RWPE2 (cell line): ENCODE data around the gene PTCD2.

ENCODE experiments used
- ATAC-seq: fragments of 200-7000 bp; cut with Tn5 transposase; 3 replicates; pipeline ENCODE4 v1.9.1; 2021; ENCODE audit warnings: low read depth
- DNase-seq: peaks from one replicate; pipeline ENCODE4 v3.0.0-alpha.2; 2020; ENCODE audit warnings: low spot score
- H3K27ac ChIP-seq: fragments of 450-650 bp; 2 replicates; pipeline ENCODE4 v1.5.1; 2017; ENCODE audit warnings: mild to moderate bottlenecking; ENCODE audit not compliant: poor library complexity, severe bottlenecking
- H3K27me3 ChIP-seq: fragments of 250-450 bp; sonication (Bioruptor Pico); 2 replicates; pipeline ENCODE4 v1.5.1; 2021; ENCODE audit warnings: mild to moderate bottlenecking, moderate library complexity; ENCODE audit not compliant: insufficient read depth, poor library complexity, severe bottlenecking
- H3K36me3 ChIP-seq: fragments of 250-450 bp; sonication (Bioruptor Pico); 2 replicates; pipeline ENCODE4 v1.5.1; 2020; ENCODE audit warnings: low read depth, mild to moderate bottlenecking, moderate library complexity
- H3K4me1 ChIP-seq: fragments of 250-450 bp; sonication (Bioruptor Pico); 2 replicates; pipeline ENCODE4 v1.5.1; 2021; ENCODE audit warnings: mild to moderate bottlenecking, moderate library complexity; ENCODE audit not compliant: insufficient read depth, poor library complexity, severe bottlenecking
- H3K4me3 ChIP-seq: fragments of 250-450 bp; sonication (Bioruptor Pico); 2 replicates; pipeline ENCODE4 v1.5.1; 2021; ENCODE audit warnings: mild to moderate bottlenecking, moderate library complexity; ENCODE audit not compliant: severe bottlenecking
- H3K9me3 ChIP-seq: fragments of 250-450 bp; sonication (Bioruptor Pico); 2 replicates; pipeline ENCODE4 v1.5.1; 2021; ENCODE audit warnings: mild to moderate bottlenecking, moderate library complexity; ENCODE audit not compliant: severe bottlenecking
- CTCF ChIP-seq: fragments of 450-650 bp; IDR thresholded peaks from one replicate; pipeline ENCODE4 v1.5.1; 2017; ENCODE audit warnings: mild to moderate bottlenecking, moderate library complexity; ENCODE audit not compliant: poor library complexity, severe bottlenecking

Gene PTCD2

GRCh38 chr5:72290356-72291133, 29.6 kb upstream of the PTCD2 start:
- Histone ChIP-seq H3K27ac (no peak overlapping the region), H3K9me3 (no peaks in the 10 kb centered on the region), H3K27me3 (no peaks in the 10 kb centered on the region), H3K4me1 (no peaks in the 10 kb centered on the region), H3K36me3 (peaks cover 86% of the 10 kb centered on the region), H3K4me3 (no peak overlapping the region)
- ATAC-seq (no peak), DNase-seq (no peak)
- TF ChIP-seq CTCF, result no peak

- no peak overlapping the region for H3K27ac ChIP-seq
- DNase-seq (no peak), ATAC-seq (no peak)
- H3K4me3 ChIP-seq, result no peak overlapping the region
- no peaks in the 10 kb centered on the region for H3K27me3 ChIP-seq
- no peaks in the 10 kb centered on the region for H3K4me1 ChIP-seq
- H3K36me3 ChIP-seq, result peaks cover 86% of the 10 kb centered on the region
- no peaks in the 10 kb centered on the region for H3K9me3 ChIP-seq
- TF ChIP-seq CTCF, result no peak
These were observed 28.6 kb upstream of the PTCD2 start for GRCh38 chr5:72291601-72292000.

- H3K36me3 ChIP-seq, result peaks cover 93% of the 10 kb centered on the region
- TF ChIP-seq CTCF, result no peak
- H3K27me3 ChIP-seq, result no peaks in the 10 kb centered on the region
- H3K4me3 ChIP-seq, result no peak overlapping the region
- no peaks in the 10 kb centered on the region for H3K4me1 ChIP-seq
- H3K27ac ChIP-seq, result no peak overlapping the region
- ATAC-seq (no peak), DNase-seq (no peak)
- no peaks in the 10 kb centered on the region for H3K9me3 ChIP-seq
These were observed 27.8 kb upstream of the PTCD2 start for GRCh38 chr5:72292411-72292810.

- Histone ChIP-seq H3K36me3 (peaks cover 89% of the 10 kb centered on the region), H3K9me3 (no peaks in the 10 kb centered on the region), H3K4me1 (no peaks in the 10 kb centered on the region), H3K27ac (no peak overlapping the region), H3K27me3 (no peaks in the 10 kb centered on the region), H3K4me3 (no peak overlapping the region)
- TF ChIP-seq CTCF, result no peak
- ATAC-seq, result no peak
- no peak for DNase-seq
These were observed 26.6 kb upstream of the PTCD2 start for GRCh38 chr5:72293495-72294055.

- H3K4me3 ChIP-seq, result no peak overlapping the region
- TF ChIP-seq CTCF, result no peak
- H3K9me3 ChIP-seq, result no peaks in the 10 kb centered on the region
- no peak for ATAC-seq
- no peak for DNase-seq
- H3K27ac ChIP-seq, result no peak overlapping the region
- H3K4me1 ChIP-seq, result no peaks in the 10 kb centered on the region
- H3K36me3 ChIP-seq, result peaks cover 88% of the 10 kb centered on the region
- H3K27me3 ChIP-seq, result no peaks in the 10 kb centered on the region
These were observed 25.7 kb upstream of the PTCD2 start for GRCh38 chr5:72294473-72294872.
